ENCODE measurements around the gene ARID5B. TPM values are rescaled to one million over a fixed set of nuclear protein-coding genes. Genes with fewer than 3 reads are reported as not detected.
A peak's percentile ranks its signal among the peaks of the same experiment; 100 is the strongest.
"Not testable (repeated sequence)": the region's sequence is repeated elsewhere in the genome, so short reads cannot be mapped to it uniquely, and the experiment has no call there.

Gene ARID5B
- total RNA-seq, 1 donor from 2014 or later = 76.8 TPM

GRCh38 chr10:61860964-61861758 is 40.3 kb upstream of the ARID5B start:
- H3K27ac Mint-ChIP-seq = no peak overlapping the region
- DNase-seq (no peak), ATAC-seq (ENCODE audit: low read depth) (no peak)
- TF ChIP-seq CTCF (IDR thresholded peaks at IDR 0.05) = no peak
- H3K4me1 Mint-ChIP-seq = no peaks in the 10 kb centered on the region
- H3K36me3 Mint-ChIP-seq (ENCODE audit: low read depth) = no peaks in the 10 kb centered on the region
- POLR2A ChIA-PET = no interaction called here
- CTCF ChIA-PET = no interaction called here
- intact Hi-C loops (cut with micrococcal nuclease) = no loop called here
- H3K4me3 Mint-ChIP-seq = no peak overlapping the region
- no peaks in the 10 kb centered on the region for H3K9me3 Mint-ChIP-seq
- no peaks in the 10 kb centered on the region for H3K27me3 Mint-ChIP-seq

GRCh38 chr10:61863981-61864380 is 37.5 kb upstream of the ARID5B start:
- CTCF ChIA-PET = no interaction called here
- no peak overlapping the region for H3K4me3 Mint-ChIP-seq
- no peak for TF ChIP-seq CTCF (IDR thresholded peaks at IDR 0.05)
- POLR2A ChIA-PET = no interaction called here
- no peak overlapping the region for H3K27ac Mint-ChIP-seq
- no peaks in the 10 kb centered on the region for H3K36me3 Mint-ChIP-seq (ENCODE audit: low read depth)
- H3K9me3 Mint-ChIP-seq = no peaks in the 10 kb centered on the region
- intact Hi-C loops (cut with micrococcal nuclease) = no loop called here
- H3K27me3 Mint-ChIP-seq = no peaks in the 10 kb centered on the region
- no peak for DNase-seq
- no peak for ATAC-seq (ENCODE audit: low read depth)
- peaks cover 2% of the 10 kb centered on the region for H3K4me1 Mint-ChIP-seq

- no peaks in the 10 kb centered on the region for H3K36me3 Mint-ChIP-seq (ENCODE audit: low read depth)
Observed at GRCh38 chr10:61866700-61867368, 34.7 kb upstream of the ARID5B start.

GRCh38 chr10:61867374-61867773 is 34.1 kb upstream of the ARID5B start:
- peak overlapping the region; percentile 78 for H3K4me3 Mint-ChIP-seq
- H3K36me3 Mint-ChIP-seq (ENCODE audit: low read depth); ATAC-seq (ENCODE audit: low read depth); intact Hi-C loops (cut with micrococcal nuclease); H3K4me1 Mint-ChIP-seq; H3K9me3 Mint-ChIP-seq; DNase-seq; H3K27me3 Mint-ChIP-seq: not testable (repeated sequence)
- POLR2A ChIA-PET = interaction anchor here (1.0 to 2.7 kb wide), 4 partner anchors 30 to 1049 kb away, joined by 3 to 18 read pairs (median 8); no protein-coding TSS in a partner anchor
- peak overlapping the region; percentile 15 for H3K27ac Mint-ChIP-seq
- CTCF ChIA-PET = interaction anchor here (0.9 to 2.1 kb wide), 2 partner anchors 116 to 132 kb away, joined by 3 to 12 read pairs; no protein-coding TSS in a partner anchor

More at GRCh38 chr10:61866700-61867368, 34.7 kb upstream of the ARID5B start:
- Mint-ChIP-seq H3K27me3 (no peaks in the 10 kb centered on the region), H3K9me3 (no peaks in the 10 kb centered on the region), H3K4me3 (peak overlapping the region; percentile 78), H3K4me1 (peaks cover 2% of the 10 kb centered on the region), H3K27ac (peak overlapping the region; percentile 15)
- no peak for TF ChIP-seq CTCF (IDR thresholded peaks at IDR 0.05)
- no peak for ATAC-seq (ENCODE audit: low read depth)
- DNase-seq = no peak
- CTCF ChIA-PET = interaction anchor here (2.1 kb wide), 1 partner anchor 116 kb away, joined by 12 read pairs; no protein-coding TSS in a partner anchor
- intact Hi-C loops (cut with micrococcal nuclease) = no loop called here
- POLR2A ChIA-PET = interaction anchor here (0.6 to 2.7 kb wide), 5 partner anchors 30 to 379 kb away, joined by 3 to 18 read pairs (median 4); no protein-coding TSS in a partner anchor

- peak overlapping the region; percentile 78 for H3K4me3 Mint-ChIP-seq
- not testable (repeated sequence) for H3K9me3 Mint-ChIP-seq; ATAC-seq (ENCODE audit: low read depth); H3K36me3 Mint-ChIP-seq (ENCODE audit: low read depth); H3K27me3 Mint-ChIP-seq; H3K4me1 Mint-ChIP-seq
- ChIA-PET CTCF (interaction anchor here (0.6 to 2.1 kb wide), 4 partner anchors 30 to 1051 kb away, joined by 3 to 12 read pairs (median 5); no protein-coding TSS in a partner anchor), POLR2A (interaction anchor here (0.8 to 2.7 kb wide), 6 partner anchors 29 to 1049 kb away, joined by 3 to 18 read pairs (median 3); no protein-coding TSS in a partner anchor)
- intact Hi-C loops (cut with micrococcal nuclease) = loop anchor here (1.0 kb wide), 1 partner anchor 117 kb away; no protein-coding TSS in a partner anchor
- H3K27ac Mint-ChIP-seq = peak overlapping the region; percentile 71
- DNase-seq = peak; percentile 54
Observed at GRCh38 chr10:61867817-61868216, 33.7 kb upstream of the ARID5B start.

Measured in activated B cell treated with CpG ODN at 0.5 μM for 24 hours (primary cell).